Nephron (organoid): ENCODE measurements around the gene ULK2.

Experiments
- H3K27ac Mint-ChIP-seq, 3 experiments: 2 replicates each; pipeline ENCODE4 v1.8.0; 2020; ENCODE audit warnings: mixed read lengths in 3 of 3, mild to moderate bottlenecking in 2 of 3, moderate library complexity in 1 of 3
- H3K27me3 Mint-ChIP-seq: 2 replicates; pipeline ENCODE4 v1.8.0; 2021; ENCODE audit warnings: low read depth, mild to moderate bottlenecking, moderate library complexity, mixed read lengths
- H3K36me3 Mint-ChIP-seq: 2 replicates; pipeline ENCODE4 v1.8.0; 2020; ENCODE audit warnings: low read depth, mixed read lengths
- H3K4me1 Mint-ChIP-seq: 2 replicates; pipeline ENCODE4 v1.8.0; 2020; ENCODE audit warnings: mixed read lengths
- H3K4me3 Mint-ChIP-seq, 3 experiments: 2 replicates each; pipeline ENCODE4 v1.8.0; 2020; ENCODE audit warnings: mild to moderate bottlenecking in 3 of 3, mixed read lengths in 3 of 3, moderate library complexity in 2 of 3
- H3K9me3 Mint-ChIP-seq: 2 replicates; pipeline ENCODE4 v1.8.0; 2020; ENCODE audit warnings: mixed read lengths
- CTCF ChIP-seq, 3 experiments: fragments of 200-600 bp; sonication (generic); IDR thresholded peaks; one replicate each; pipeline ENCODE4 v1.5.0; 2021; ENCODE audit warnings: antibody characterized with exemption in 3 of 3; ENCODE audit not compliant: unreplicated experiment in 3 of 3

The ULK2 gene

GRCh38 chr17:19867329-19868078 is at the start of gene ULK2:
TSS of gene ULK2 (minus strand) at chr17:19867936. CDS start at chr17:19867417, 519 bp downstream.
- peak within 1 kb of the TSS; percentile 74 to 90 (median 87) for H3K27ac Mint-ChIP-seq
- H3K9me3 Mint-ChIP-seq, result no peaks in the 10 kb centered on the region
- peaks cover 16% of the 10 kb centered on the region for H3K4me1 Mint-ChIP-seq
- no peaks in the 10 kb centered on the region for H3K27me3 Mint-ChIP-seq
- H3K4me3 Mint-ChIP-seq, result peak within 1 kb of the TSS; percentile 89 to 93 (median 91)
- H3K36me3 Mint-ChIP-seq, result peaks cover 13% of the 10 kb centered on the region
- no peak for TF ChIP-seq CTCF (IDR thresholded peaks at IDR 0.05; ENCODE audit: unreplicated experiment in 3 of 3)

- TF ChIP-seq CTCF (IDR thresholded peaks at IDR 0.05; ENCODE audit: unreplicated experiment in 3 of 3), result no peak
- H3K27ac Mint-ChIP-seq, result no peak overlapping the region
- peaks cover 73% of the 10 kb centered on the region for H3K36me3 Mint-ChIP-seq
- no peaks in the 10 kb centered on the region for H3K27me3 Mint-ChIP-seq
- H3K4me3 Mint-ChIP-seq, result no peak overlapping the region
- H3K4me1 Mint-ChIP-seq, result no peaks in the 10 kb centered on the region
- no peaks in the 10 kb centered on the region for H3K9me3 Mint-ChIP-seq
Observed at GRCh38 chr17:19915245-19915978, 47.7 kb upstream of the ULK2 start.

GRCh38 chr17:19911033-19911432 is 43.3 kb upstream of the ULK2 start:
- Mint-ChIP-seq H3K36me3 (peaks cover 75% of the 10 kb centered on the region), H3K4me1 (no peaks in the 10 kb centered on the region), H3K4me3 (no peak overlapping the region), H3K27ac (no peak overlapping the region), H3K27me3 (no peaks in the 10 kb centered on the region), H3K9me3 (no peaks in the 10 kb centered on the region)
- TF ChIP-seq CTCF (IDR thresholded peaks at IDR 0.05; ENCODE audit: unreplicated experiment in 3 of 3), result no peak

GRCh38 chr17:19909139-19909538 is 41.4 kb upstream of the ULK2 start:
- no peak overlapping the region for H3K27ac Mint-ChIP-seq
- no peak for TF ChIP-seq CTCF (IDR thresholded peaks at IDR 0.05; ENCODE audit: unreplicated experiment in 3 of 3)
- no peak overlapping the region for H3K4me3 Mint-ChIP-seq
- H3K27me3 Mint-ChIP-seq, result no peaks in the 10 kb centered on the region
- H3K36me3 Mint-ChIP-seq, result peaks cover 71% of the 10 kb centered on the region
- H3K4me1 Mint-ChIP-seq, result no peaks in the 10 kb centered on the region
- H3K9me3 Mint-ChIP-seq, result no peaks in the 10 kb centered on the region

GRCh38 chr17:19905502-19905901 is 37.8 kb upstream of the ULK2 start:
- no peak overlapping the region for H3K4me3 Mint-ChIP-seq
- no peaks in the 10 kb centered on the region for H3K27me3 Mint-ChIP-seq
- H3K9me3 Mint-ChIP-seq, result no peaks in the 10 kb centered on the region
- H3K27ac Mint-ChIP-seq, result no peak overlapping the region
- peaks cover 62% of the 10 kb centered on the region for H3K36me3 Mint-ChIP-seq
- H3K4me1 Mint-ChIP-seq, result peaks cover 5% of the 10 kb centered on the region
- TF ChIP-seq CTCF (IDR thresholded peaks at IDR 0.05; ENCODE audit: unreplicated experiment in 3 of 3), result no peak
